ENCODE results near the gene ARHGAP32.
A peak's percentile ranks its signal among the peaks of the same experiment; 100 is the strongest.
"Not testable (repeated sequence)": the region's sequence is repeated elsewhere in the genome, so short reads cannot be mapped to it uniquely, and the experiment has no call there.

Gene ARHGAP32

DNA sequence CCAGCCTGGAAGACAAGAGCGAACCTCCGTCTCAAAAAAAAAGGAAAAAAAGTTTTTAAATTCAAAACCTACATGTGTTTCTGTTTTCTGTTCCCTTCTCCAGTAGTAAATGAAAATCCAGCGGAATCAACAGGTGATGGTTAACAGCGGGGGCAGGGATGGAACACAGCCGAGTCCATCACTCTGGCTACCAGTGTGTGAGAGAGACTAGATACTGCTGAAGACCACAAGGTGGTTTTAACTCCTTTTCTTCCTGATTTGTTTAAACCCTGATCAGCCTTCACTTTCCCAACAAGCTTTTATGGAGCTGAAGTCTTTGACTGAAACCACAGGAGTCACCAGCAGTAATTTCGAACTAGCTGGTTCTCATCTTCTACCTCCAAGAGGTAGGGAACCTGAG lies 3.6 kb upstream of the ARHGAP32 start:
- no peak for DNase-seq

- no peak for DNase-seq
These were observed 476 bp downstream of the ARHGAP32 start for GRCh38 chr11:129191649-129192048.

- DNase-seq: no peak
These were observed 2.0 kb downstream of the ARHGAP32 start for GRCh38 chr11:129190087-129190486.

DNA sequence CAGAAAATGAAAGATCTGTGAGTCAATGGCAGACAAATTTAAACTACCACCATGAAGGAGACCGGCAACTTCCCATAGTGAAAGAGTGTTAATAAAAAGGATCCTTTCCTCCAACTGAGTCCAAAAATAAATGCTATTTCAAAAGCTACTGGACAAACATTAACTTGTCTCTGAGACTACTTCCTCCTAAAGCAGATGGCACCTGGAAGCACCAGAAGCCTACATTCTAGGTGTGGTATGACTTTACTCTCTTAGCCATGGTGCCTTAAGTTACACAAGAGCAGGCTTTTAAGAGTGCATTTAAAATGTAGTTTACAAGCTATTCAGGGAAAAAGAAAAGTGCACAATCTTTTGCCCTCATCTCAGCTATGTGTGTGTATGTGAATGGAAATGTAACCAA lies 2.5 kb downstream of the ARHGAP32 start:
- DNase-seq: no peak

- not testable (repeated sequence) for DNase-seq
These were observed 7.0 kb downstream of the ARHGAP32 start for GRCh38 chr11:129185082-129185481.

DNA sequence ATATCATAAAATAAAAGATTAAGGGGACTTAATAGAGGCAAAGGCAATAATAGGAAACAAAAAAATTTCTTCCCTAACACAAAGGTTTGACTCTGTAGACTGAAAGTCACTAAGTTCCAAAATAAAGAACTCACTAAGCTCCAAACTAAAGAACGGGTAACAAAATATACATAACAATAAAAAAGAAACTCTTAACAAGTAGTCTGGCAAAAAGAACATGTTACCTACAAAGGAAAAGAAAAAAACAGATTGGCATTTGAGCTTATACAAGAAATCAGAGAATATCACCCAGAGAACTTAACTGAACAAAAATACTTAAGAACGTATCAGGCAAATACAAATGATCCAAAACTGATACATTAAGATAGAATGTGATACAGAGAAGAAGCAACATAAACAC lies 7.5 kb downstream of the ARHGAP32 start:
- no peak for DNase-seq

- DNase-seq: no peak
These were observed 24.8 kb downstream of the ARHGAP32 start for GRCh38 chr11:129167315-129167714.

DNA sequence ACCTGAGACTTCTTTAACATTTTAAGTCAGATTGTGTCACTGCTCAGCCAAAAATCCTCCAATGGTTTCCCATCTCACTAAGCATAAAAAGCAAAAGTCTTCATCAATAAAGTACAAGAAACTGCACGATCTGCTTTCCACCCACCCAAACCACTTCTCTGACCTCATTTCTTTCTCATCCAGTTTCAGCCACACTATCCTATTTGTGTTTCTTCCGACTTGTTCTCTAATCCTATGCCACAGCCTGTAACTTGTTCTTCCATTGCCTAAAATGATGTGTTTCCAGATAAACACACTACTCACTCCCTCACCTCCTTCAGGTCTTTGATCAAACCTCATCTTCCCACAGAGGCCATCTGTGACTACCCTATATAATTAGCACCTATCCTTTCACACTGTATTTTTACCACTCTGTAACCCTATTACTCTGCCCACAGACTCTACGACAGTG lies 28.4 kb downstream of the ARHGAP32 start:
- DNase-seq: no peak

DNA sequence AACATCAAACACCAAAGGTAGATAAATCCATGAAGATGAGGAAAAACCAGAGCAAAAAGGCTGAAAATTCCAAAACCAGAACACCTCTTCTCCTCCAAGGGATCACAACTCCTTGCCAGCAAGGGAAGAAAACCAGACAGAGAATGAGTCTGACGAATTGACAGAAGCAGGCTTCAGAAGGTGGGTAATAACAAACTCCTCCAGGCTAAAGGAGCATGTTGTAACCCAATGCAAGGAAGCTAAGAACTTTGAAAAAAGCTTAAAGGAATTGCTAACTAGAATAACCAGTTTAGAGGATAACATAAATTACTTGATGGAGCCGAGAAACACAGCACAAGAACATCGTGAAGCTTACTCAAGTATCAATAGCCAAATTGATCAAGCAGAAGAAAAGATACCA lies 35.0 kb downstream of the ARHGAP32 start:
- not testable (repeated sequence) for DNase-seq

DNA sequence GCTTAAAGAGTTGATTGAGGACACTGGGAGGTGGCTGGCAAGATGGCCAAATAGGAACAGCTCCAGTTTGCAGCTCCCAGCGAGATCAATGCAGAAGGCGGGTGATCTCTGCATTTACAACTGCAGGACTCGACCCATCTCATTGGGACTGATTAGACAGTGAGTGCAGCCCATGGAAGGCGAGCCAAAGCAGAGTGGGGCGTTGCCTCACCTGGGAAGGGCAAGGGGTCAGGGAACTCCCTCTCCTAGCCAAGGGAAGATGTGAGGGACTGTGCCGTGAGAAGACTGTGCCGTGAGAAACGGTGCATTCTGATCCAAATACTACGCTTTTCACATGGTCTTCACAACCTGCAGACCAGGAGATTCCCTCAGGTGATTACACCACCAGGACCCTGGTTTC lies 36.4 kb downstream of the ARHGAP32 start:
- DNase-seq: no peak

DNA sequence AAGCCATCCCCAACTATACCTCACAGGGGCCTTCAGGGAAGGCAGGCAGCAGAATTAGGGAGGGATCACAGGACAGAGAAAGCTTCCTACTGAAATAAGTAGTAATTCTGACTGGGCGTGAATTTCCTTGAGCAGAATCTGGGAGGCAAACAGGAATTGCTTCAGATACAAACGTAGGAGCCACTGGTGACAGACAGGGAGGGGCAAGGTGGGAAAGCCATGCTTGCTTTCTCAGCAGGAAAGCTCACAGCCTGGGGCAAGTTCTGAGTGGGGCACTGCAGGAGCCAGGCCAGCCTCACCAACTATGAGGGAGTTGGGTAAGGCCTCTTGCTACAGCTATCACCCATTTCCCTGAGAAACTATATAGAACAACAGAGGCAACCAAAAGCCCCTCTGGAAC lies 43.6 kb downstream of the ARHGAP32 start:
- no peak for DNase-seq

DNA sequence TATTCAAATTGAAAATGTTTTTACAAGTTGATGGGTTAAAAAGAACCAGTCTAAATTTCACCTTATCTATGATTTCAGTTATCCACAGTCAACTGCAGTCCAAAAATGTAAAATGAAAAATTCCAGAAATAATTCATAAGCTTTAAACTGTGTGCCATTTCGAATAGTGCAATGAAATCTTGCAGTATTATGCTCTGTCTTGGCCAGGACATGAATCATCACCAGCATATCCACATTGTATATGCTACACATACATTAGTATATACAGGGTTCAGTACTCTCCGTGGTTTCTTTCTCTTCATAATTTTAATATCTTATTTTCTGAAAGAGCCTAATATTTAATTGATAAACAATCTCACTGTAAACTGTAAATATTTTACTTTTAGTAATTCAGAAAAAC lies 45.9 kb downstream of the ARHGAP32 start:
- peak; percentile 36 for DNase-seq

- no peak for DNase-seq
These were observed 46.8 kb downstream of the ARHGAP32 start for GRCh38 chr11:129145276-129145675.

- DNase-seq: no peak
These were observed 47.9 kb downstream of the ARHGAP32 start for GRCh38 chr11:129144256-129144655.

GRCh38 chr11:129143335-129143734 lies 48.8 kb downstream of the ARHGAP32 start:
- peak; percentile 97 for DNase-seq

DNA sequence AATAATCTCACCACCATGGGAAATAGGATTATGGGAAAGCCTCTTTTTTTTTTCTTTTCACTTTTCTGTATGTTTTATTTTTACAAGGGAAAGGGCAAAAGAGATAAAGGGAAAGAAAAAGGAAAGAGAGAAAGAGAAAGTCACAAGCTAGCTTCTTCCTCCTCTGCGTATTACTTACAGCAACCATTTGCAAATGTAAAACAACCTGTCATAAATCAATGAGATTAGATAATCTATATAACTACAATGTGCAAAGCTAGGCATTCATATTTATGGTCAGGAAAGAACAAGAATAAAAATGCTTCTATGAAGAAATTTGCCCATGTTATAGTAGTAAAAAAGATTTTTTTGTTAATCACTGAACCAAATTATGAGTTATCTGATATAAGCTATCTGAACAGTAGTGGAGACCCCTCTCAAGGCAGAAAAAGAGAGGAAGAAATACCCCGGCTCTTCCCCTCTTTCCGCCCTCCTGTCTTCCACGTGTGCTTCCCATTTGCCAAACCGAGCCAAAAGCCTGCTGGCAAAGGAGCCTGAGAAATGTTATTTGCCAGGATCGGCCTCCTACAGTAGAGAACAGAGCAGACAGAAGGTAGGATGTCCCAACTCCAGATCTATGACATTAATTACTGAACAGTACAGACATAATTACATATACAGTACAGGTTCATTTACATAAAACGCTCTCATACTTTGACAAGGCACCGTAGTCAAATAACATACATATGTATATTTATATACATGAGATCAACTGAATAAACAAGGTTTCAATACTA lies 50.2 kb downstream of the ARHGAP32 start:
- DNase-seq: no peak

GRCh38 chr11:129131316-129131715 lies 60.8 kb downstream of the ARHGAP32 start:
- DNase-seq: no peak

- not testable (repeated sequence) for DNase-seq
These were observed 63.1 kb downstream of the ARHGAP32 start for GRCh38 chr11:129128881-129129620.

DNA sequence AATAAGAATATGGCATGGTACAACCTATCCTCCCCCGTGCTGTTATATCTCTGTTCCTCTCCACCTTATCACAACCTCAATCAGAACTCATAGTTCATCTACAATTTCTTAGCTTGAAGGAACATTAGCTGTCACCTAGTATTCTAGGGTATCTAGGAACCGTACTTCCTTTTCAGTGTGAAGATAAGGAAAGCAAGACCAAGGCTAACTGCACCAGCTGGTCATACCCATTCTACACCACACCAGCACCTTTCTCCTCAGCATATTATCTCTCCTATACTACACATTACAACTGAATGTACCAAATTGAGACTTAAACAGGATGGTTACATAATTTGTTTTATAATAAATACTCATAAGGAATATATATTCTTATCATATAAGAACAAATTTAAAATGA lies 73.1 kb downstream of the ARHGAP32 start:
- DNase-seq: no peak

DNA sequence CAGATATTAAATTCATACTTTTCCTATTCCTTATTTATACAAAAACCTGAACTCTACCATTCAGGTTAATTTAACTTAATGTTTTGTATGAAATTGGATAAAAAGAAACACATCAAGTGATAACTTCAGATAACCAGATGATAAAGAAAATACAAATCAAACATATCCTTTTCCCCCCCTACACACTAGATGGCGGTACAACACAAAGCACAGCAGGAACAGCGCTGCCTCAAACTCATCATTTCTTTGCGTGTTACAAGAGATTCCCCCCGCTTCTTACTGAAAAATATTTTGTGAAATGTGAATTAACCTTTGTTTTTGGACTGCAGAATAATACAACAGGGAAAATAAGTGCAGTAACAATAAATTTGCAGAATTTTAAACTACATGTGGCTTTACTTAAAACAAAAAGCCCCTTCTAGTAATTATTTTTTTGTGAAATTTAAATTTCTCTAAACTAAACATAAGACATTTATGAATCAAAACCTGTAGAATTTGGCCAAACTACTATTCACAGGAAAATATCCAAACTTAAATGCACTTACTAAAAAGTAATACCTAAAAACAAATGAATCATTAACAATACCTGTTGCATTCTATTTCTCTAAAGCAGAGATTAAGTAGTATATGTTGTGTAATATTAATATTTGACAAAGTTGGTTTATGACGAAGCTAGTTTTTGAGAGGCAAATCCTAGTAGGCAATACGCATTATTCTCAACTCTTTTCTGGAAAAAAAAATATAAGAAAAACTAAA lies 74.4 kb downstream of the ARHGAP32 start:
- peak; percentile 62 for DNase-seq

- peak; percentile 48 for DNase-seq
These were observed 76.2 kb downstream of the ARHGAP32 start for GRCh38 chr11:129115652-129116586.

GRCh38 chr11:129109701-129110100 lies 82.4 kb downstream of the ARHGAP32 start:
- no peak for DNase-seq
